ENCODE measurements around the gene KRT71. TPM values are rescaled to one million over a fixed set of nuclear protein-coding genes. Genes with fewer than 3 reads are reported as not detected.

Gene KRT71
- total RNA-seq, 2 experiments from 2014 or later, result not detected

DNA sequence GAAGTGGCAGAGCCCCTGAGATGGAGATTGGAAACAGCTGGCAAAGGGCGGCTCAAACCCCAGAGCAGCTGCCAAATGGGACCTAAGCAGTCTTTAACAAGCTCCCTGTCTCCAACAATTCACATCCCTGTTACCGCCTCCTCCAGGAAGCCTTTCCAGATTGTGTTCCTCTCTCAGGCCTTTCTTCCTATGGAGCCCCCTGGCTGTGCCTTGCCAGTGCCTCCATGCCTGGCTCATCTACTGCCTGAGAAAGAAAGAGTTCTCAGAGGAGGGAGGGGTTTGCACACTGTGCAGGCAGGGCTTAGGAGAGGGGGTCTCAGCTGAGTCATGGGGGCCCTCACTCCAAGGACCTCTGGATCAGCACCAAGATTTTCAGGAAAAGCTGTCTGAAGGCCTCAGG is 29.5 kb upstream of the KRT71 start:
- POLR2A ChIA-PET, result no interaction called here
- Histone ChIP-seq H3K4me2 (ENCODE audit: low read length) (no peak overlapping the region), H3K4me1 (ENCODE audit: insufficient read depth, low read length, poor library complexity, severe bottlenecking) (no peaks in the 10 kb centered on the region), H3K36me3 (ENCODE audit: insufficient read depth, low read length) (no peaks in the 10 kb centered on the region), H3K9me2 (ENCODE audit: insufficient read depth, low read length) (no peaks in the 10 kb centered on the region), H3K27ac (ENCODE audit: low read depth, low read length, poor library complexity, severe bottlenecking) (no peak overlapping the region), H3K79me2 (ENCODE audit: insufficient read depth, low read depth, low read length) (no peaks in the 10 kb centered on the region), H3K9me3 (ENCODE audit: low read length) (no peaks in the 10 kb centered on the region), H4K20me1 (ENCODE audit: insufficient read depth, low read length) (no peaks in the 10 kb centered on the region), H3K4me3 (ENCODE audit: low read depth, low read length, poor library complexity, severe bottlenecking) (no peak overlapping the region), H2AFZ (ENCODE audit: low read length) (no peak overlapping the region)
- no peak for TF ChIP-seq EZH2phosphoT487 (IDR thresholded peaks at IDR 0.05; ENCODE audit: borderline replicate concordance, low read depth, low read length)
- TF ChIP-seq, protein P1, sequence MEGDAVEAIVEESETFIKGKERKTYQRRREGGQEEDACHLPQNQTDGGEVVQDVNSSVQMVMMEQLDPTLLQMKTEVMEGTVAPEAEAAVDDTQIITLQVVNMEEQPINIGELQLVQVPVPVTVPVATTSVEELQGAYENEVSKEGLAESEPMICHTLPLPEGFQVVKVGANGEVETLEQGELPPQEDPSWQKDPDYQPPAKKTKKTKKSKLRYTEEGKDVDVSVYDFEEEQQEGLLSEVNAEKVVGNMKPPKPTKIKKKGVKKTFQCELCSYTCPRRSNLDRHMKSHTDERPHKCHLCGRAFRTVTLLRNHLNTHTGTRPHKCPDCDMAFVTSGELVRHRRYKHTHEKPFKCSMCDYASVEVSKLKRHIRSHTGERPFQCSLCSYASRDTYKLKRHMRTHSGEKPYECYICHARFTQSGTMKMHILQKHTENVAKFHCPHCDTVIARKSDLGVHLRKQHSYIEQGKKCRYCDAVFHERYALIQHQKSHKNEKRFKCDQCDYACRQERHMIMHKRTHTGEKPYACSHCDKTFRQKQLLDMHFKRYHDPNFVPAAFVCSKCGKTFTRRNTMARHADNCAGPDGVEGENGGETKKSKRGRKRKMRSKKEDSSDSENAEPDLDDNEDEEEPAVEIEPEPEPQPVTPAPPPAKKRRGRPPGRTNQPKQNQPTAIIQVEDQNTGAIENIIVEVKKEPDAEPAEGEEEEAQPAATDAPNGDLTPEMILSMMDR (conservative IDR thresholded peaks at IDR 0.05; ENCODE audit: low read length), result no peak
- no peak for DNase-seq (ENCODE audit: low spot score)
- BruUV-seq (replicated peaks), result no TSS peak
- intact Hi-C loops (cut with micrococcal nuclease; ENCODE audit: unreplicated experiment), result loop anchor here (2.0 kb wide), 1 partner anchor 288 kb away; no protein-coding TSS in a partner anchor
- CTCF ChIA-PET (ENCODE audit: unreplicated experiment), result no interaction called here

DNA sequence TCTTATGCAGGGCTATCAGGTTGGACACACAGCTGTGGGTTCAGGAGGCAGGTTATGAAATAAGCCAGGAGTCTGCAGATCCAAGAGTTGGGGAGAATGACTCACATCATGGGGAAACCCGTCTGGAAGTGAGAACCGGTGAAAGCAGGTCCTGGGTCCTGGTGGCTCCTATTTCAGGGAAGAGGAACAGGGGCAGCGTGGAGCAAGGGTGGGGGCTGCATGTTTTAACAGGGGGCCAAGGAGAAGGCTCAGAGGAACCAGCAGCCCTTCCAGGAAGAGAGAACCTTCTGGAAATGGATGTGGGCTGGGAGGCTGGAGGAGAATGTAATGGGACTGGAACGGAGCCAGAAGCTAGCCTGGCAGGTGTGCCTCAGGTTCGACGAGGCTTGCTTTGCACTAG is 28.5 kb upstream of the KRT71 start:
- no peak overlapping the region for H3K27ac ChIP-seq (ENCODE audit: low read depth, low read length, poor library complexity, severe bottlenecking)
- CTCF ChIA-PET (ENCODE audit: unreplicated experiment), result no interaction called here
- no peak overlapping the region for H3K4me3 ChIP-seq (ENCODE audit: low read depth, low read length, poor library complexity, severe bottlenecking)
- TF ChIP-seq, protein P1 (conservative IDR thresholded peaks at IDR 0.05; ENCODE audit: low read length), result no peak
- no peak for TF ChIP-seq EZH2phosphoT487 (IDR thresholded peaks at IDR 0.05; ENCODE audit: borderline replicate concordance, low read depth, low read length)
- intact Hi-C loops (cut with micrococcal nuclease; ENCODE audit: unreplicated experiment), result no loop called here
- POLR2A ChIA-PET, result no interaction called here
- no peaks in the 10 kb centered on the region for H3K36me3 ChIP-seq (ENCODE audit: insufficient read depth, low read length)
- no peaks in the 10 kb centered on the region for H3K9me2 ChIP-seq (ENCODE audit: insufficient read depth, low read length)
- no peak for DNase-seq (ENCODE audit: low spot score)
- H2AFZ ChIP-seq (ENCODE audit: low read length), result no peak overlapping the region
- no peaks in the 10 kb centered on the region for H3K4me1 ChIP-seq (ENCODE audit: insufficient read depth, low read length, poor library complexity, severe bottlenecking)
- no peaks in the 10 kb centered on the region for H4K20me1 ChIP-seq (ENCODE audit: insufficient read depth, low read length)
- H3K9me3 ChIP-seq (ENCODE audit: low read length), result no peaks in the 10 kb centered on the region
- BruUV-seq (replicated peaks), result no TSS peak
- no peak overlapping the region for H3K4me2 ChIP-seq (ENCODE audit: low read length)
- H3K79me2 ChIP-seq (ENCODE audit: insufficient read depth, low read depth, low read length), result no peaks in the 10 kb centered on the region

DNA sequence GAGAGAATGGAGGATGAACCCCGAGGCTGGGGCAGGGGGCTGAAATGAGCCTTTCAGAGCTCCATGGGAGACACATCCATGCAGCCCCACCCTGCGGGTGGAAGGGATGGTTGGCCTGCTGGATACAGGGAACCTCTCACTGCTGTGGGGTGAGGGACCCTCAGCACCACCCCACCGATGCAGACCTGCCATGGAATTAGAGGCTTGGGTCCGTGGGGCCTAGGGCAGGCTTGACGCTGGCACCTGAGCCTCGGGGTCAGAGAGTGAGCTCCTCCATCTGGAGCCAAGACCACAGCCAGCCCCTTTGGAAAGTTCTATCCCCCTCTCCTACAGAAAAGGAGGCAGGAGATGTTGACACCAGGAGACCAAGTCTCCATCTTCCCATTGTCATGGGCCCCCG is 28.1 kb upstream of the KRT71 start:
- BruUV-seq (replicated peaks), result no TSS peak
- DNase-seq (ENCODE audit: low spot score), result no peak
- POLR2A ChIA-PET, result no interaction called here
- TF ChIP-seq EZH2phosphoT487 (IDR thresholded peaks at IDR 0.05; ENCODE audit: borderline replicate concordance, low read depth, low read length), result no peak
- TF ChIP-seq, protein P1 (conservative IDR thresholded peaks at IDR 0.05; ENCODE audit: low read length), result no peak
- Histone ChIP-seq H3K79me2 (ENCODE audit: insufficient read depth, low read depth, low read length) (no peaks in the 10 kb centered on the region), H3K27ac (ENCODE audit: low read depth, low read length, poor library complexity, severe bottlenecking) (no peak overlapping the region), H4K20me1 (ENCODE audit: insufficient read depth, low read length) (no peaks in the 10 kb centered on the region), H3K9me3 (ENCODE audit: low read length) (no peaks in the 10 kb centered on the region), H2AFZ (ENCODE audit: low read length) (no peak overlapping the region), H3K9me2 (ENCODE audit: insufficient read depth, low read length) (no peaks in the 10 kb centered on the region), H3K36me3 (ENCODE audit: insufficient read depth, low read length) (no peaks in the 10 kb centered on the region), H3K4me1 (ENCODE audit: insufficient read depth, low read length, poor library complexity, severe bottlenecking) (no peaks in the 10 kb centered on the region), H3K4me3 (ENCODE audit: low read depth, low read length, poor library complexity, severe bottlenecking) (no peak overlapping the region), H3K4me2 (ENCODE audit: low read length) (no peak overlapping the region)
- CTCF ChIA-PET (ENCODE audit: unreplicated experiment), result no interaction called here
- intact Hi-C loops (cut with micrococcal nuclease; ENCODE audit: unreplicated experiment), result no loop called here
